HT1080 (cell line): Measurements from ENCODE around the gene HEXD. TPM values are rescaled to one million over a fixed set of nuclear protein-coding genes. Genes with fewer than 3 reads are reported as not detected.
"Not testable (repeated sequence)": the region's sequence is repeated elsewhere in the genome, so short reads cannot be mapped to it uniquely, and the experiment has no call there.

Experiments used
- DNase-seq: peaks from one replicate; pipeline ENCODE4 v3.0.0-alpha.2; 2015; ENCODE audit warnings: low read depth
- total RNA-seq: library from RNA; depleted of rRNA; stranded (reverse); fragments of >200 nt; shearing (Covaris generic); gene quantifications from 2 replicates; pipeline ENCODE4 v1.2.3, GENCODE V29; 2014

Gene HEXD
- total RNA-seq, 1 experiment from 2014 or later = 8.0 TPM

DNA sequence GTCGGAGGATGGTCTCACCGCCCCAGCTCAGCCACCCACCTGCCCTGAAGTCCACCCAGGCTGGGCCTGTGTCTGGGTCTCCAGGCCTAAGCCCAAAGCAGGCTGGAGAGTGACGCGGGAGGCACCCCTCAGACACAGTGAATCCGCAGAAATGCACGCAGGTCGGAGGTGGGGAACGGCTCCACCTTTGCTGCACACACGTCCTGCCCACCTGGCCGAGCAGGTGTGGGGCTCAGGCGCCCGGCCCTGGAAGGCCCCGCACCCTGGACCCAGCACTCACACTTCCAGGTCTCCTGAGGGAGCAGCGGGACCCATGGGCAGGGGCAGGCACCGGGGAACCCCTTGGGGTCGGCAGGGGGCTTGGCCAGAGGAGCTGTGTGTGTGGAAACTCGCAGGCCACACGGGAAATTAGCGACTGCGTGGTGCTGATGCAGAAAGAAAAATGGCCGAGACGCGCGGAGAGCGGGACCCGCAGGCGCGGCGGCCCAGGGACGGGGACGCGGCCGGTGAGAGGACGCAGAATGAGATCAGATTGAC, 21.8 kb downstream of the HEXD start:
- DNase-seq = no peak

DNA sequence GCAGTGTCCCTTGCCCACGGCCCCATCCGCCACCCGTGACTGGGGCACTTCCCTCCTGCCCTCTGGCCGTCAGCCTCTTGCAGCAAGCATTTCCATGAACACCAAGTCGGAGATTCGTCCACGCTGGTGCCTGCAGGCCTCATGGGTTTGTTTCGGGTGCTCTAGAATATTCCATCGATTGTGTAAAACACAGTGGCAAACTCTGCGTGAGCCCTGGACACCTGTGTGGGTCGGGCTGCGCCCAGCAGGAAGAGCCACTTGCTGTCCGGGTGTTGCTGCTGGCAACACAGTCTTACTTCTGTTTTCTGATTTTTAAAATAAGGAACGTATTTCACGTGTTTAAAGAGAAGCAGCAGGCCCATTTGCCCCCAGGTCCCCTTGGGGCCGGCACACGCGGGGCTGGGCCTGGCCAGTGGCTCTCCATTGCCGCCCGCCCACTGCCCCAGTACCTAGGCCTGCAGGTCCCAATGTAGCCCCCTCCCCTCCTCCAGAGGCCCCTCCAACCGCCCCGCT, 22.4 kb downstream of the HEXD start:
- DNase-seq = no peak

DNA sequence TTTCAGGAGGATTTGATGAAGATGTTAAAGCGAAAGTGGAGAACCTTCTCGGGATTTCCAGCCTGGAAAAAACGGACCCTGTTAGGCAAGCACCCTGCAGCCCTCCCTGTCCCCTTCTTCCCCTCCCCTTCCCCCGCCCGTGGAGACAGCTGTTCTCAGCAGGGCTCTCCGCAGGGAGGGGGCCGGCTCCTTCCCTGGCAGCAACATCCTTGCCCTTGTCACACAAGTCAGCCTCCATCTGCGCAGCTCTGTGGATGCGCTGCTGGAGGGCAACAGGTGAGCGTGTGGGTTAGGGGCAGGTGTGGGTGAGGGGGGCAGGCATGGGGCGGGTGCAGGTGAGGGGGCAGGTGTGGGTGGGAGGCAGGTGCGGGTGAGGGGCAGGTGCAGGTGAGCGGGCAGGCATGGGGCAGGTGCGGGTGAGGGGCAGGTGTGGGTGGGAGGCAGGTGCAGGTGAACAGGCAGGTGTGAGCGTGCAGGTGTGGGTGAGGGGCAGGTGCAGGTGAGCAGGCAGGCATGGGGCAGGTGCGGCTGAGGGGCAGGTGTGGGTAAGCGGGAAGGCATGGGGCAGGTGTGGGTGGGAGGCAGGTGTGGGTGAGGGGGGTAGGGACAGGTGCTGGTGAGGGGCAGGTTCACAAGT, 23.0 kb downstream of the HEXD start:
- no peak for DNase-seq

DNA sequence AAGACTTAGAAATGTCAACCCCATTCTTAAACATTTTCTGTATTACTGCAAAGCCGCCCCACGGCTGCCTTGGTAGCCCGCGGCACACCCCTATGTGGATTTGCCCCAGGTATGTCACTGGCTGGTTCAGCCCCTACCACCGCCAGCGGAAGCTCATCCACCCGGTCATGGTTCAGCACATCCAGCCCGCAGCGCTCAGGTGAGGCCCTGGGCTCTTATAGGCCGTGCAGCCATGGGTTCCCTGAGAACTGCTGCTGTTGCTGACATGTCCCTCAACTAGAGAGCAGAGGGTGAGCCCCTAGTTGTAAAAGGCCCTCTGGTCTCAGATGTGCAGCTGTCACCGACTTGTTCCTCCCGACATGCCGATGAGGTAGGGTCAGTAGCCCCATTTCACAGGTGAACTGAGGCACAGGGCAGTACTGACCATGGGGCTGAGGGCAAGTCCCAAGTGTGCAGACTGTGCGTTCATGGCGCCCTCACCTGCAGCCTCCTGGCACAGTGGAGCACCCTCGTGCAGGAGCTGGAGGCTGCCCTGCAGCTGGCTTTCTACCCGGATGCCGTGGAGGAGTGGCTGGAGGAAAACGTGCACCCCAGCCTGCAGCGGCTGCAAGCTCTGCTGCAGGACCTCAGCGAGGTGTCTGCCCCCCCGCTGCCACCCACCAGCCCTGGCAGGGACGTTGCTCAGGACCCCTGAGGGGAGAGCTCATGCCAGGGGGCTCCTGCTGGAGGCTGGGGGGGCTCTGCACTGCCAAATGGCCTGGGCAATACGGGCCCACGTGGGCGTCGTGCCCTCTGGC, 23.7 kb downstream of the HEXD start:
- DNase-seq = no peak

DNA sequence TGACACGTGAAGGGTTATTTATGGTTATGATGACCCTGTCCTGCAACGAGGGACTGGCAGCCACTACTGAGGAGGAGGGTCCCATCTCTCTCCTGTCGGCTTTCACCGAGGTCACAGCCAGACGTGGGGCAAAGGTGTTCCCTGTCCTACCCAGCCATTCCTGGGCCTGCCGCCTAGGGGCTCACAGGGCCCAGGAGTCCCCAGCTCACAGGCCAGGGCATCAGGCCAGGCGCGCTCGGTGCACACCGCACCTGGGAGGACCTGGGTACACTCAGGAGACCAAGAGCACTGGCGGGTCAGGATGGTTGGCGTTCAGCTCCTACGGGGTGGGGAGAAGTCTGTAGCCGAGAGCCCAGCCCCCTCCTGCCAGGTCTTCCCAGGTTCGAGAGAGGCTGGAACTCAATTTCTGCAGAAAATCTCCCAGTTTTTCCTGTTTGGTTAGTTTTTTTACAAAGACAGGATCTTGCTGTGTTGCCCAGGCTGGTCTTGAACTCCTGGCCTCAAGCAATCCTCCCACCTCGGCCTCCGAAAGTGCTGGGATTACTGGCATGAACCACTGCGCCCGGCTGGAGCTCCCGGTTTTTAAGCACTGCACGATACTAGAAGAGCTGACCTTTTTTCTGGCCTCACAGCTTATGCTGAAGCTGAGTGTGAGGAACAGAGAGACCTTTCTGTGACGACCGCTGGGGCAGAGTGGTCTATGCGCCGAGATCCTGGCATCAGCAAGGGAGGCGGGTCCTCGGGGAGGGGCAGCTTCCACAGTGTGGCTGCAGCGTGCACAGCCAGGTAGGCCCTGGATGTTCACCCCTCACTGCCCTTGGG, 24.7 kb downstream of the HEXD start:
- no peak for DNase-seq

DNA sequence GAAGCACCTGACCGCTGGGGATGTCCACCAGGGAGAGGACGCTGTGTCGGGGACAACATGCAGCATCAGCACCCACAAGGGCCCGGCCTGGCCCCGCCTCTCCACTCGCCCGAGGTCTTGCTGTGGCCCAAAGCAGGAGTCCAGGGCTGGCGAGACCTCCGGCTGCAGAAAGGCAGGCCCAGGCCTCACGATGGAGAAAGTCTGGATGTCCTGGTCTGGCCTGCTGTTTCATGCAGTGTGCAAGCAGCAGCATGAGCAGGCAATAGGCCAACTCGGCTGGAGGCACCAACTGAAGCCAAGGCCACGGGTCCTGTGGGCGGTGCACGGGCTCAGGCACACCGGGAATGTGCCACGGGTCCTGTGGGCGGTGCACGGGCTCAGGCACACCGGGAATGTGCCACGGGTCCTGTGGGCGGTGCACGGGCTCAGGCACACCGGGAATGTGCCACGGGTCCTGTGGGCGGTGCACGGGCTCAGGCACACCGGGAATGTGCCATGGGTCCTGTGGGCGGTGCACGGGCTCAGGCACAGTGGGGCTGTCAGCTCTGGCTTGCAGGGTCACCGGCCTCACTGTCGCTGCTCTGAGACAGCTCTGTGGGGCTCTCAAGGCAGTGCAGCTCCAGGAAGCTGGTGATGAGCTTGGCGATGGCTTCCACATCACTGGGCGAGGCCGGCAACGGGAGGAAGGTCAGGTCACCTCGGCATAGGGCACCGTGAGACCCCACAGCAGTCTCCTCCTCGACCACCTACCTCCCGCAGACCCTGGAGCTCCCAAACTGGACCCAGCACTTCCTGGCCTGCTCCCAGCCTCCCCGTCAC, 25.5 kb downstream of the HEXD start:
- no peak for DNase-seq

DNA sequence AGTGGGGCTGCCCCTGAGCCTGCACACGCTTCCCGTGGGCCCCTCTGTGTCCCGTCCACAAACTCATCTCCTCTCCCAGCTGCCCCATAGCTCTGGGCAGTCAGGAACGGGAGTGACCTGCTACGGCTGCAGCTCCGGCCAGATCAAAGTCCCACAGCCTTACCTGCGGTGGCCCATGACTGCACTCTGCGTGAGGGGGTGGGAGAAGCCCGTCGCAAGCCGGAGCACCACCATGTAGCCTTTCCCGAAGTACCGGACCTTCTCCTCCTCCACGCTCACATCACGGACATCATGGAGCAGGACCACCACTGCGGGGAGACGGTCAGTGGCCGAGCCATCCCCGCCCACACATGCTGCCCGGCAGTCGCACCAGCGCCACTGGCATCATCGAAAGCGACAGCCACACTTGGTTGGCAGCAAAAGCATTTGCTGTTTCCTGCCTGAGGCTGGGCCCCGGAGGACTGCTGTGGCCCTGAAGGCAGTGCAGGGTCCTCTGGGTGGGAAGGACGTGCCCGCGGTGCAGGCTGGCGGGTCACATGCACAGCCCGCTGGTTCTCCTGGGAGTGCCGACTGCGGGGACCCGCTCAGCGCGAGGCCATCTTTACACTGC, 26.2 kb downstream of the HEXD start:
- no peak for DNase-seq

DNA sequence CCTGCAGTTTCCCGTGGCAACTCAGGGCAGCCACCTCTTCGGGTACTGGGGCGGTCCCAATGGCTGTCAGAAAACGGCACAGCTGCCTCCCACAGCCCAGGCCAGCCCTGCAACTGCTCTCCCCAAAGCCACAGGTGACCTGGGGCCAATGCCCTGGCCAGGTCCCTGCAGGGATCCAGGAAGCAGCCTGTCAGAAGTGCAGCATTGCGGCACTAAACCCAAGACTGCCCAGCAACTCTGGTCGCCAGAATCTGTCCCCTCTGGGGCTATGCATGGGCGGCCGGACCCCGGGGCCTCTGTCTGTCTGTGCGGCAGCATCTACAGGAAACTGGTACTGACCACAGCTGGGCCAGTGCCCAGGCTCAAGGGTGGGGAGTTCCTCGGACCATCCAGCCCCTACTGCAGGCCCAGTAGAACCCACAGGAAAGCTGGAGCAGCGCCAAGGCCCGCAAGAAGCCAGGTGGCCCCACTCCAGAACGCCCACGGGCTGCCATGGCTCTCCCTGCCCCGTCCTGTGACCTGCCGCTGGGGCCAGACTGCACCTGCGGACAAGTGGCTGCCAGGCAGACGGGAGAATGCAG, 26.9 kb downstream of the HEXD start:
- no peak for DNase-seq

DNA sequence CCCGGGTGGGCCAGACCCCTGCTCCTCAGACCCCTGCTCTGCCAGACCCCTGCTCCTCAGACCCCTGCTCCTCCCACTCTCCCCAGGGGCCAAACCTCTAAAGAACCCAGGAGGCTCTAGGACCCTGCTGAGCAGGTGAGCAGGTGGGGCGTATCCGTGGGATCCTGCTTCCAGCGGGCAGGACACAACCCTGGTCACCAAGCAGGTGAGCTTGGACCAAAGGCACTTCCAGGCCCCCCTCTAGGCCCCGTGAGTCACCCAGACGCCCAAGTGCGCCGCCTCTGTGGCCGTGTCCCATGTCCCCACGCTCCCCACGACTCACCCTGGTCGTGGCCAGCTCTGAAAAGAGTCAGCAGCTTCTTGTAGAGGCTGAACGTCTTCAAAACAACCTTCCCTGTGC, 27.4 kb downstream of the HEXD start:
- DNase-seq = no peak

DNA sequence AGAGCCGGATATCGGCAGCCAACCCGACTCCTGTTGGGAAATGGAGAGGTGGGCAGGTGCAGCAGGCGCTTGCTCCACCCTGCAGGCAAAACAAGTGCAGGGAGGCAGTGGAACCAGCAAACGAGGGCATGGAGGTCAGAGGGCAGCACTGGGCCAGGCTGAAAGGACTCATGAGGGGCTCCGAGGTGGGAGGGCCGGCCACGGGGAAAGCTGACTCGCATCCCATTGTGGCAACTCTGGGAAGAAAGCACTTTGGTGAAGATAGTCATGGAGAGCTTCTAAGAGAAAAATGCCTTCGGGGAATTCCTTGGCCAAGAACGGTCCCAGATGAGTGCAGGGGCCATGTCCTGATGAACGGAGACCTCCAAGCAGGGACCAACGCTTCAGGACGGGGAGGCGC, 28.0 kb downstream of the HEXD start:
- no peak for DNase-seq

DNA sequence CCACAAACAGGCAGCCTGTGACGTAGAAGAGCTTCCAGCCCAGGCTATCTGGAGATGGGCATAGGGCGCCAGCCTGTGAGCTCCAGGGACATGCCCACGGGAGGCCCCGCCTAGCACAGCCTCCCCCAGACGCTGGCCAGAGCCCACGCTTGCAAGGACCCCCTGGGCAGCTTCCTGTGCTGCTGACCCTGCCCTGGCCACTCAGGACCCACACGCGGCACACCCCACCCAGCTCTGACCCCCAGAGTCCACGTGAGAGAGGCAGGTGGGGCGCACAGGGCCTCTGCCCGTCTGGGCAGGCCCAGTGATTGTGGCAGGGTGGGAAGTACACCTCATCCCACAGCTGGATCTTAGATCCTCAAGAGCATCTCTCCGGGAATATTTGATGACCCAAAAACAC, 28.5 kb downstream of the HEXD start:
- DNase-seq = no peak

DNA sequence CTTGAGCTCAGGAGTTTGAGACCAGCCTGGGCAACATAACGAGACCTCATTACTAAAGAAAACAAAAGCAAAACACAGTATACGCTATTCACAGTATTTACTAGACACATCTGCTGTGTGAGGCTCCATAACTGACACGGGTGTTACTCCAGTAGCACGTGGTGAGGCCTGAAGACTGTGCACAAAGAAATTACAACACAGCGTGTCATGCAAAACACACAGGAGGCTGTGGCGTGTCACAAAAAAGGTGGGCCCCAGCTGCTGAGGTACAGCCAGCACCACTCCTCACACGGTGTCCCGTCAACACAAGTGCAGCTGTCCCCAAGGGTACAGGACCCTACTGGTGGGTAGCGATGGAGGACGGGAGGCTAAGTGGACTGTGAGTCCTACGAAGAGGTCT, 29.7 kb downstream of the HEXD start:
- DNase-seq = no peak

DNA sequence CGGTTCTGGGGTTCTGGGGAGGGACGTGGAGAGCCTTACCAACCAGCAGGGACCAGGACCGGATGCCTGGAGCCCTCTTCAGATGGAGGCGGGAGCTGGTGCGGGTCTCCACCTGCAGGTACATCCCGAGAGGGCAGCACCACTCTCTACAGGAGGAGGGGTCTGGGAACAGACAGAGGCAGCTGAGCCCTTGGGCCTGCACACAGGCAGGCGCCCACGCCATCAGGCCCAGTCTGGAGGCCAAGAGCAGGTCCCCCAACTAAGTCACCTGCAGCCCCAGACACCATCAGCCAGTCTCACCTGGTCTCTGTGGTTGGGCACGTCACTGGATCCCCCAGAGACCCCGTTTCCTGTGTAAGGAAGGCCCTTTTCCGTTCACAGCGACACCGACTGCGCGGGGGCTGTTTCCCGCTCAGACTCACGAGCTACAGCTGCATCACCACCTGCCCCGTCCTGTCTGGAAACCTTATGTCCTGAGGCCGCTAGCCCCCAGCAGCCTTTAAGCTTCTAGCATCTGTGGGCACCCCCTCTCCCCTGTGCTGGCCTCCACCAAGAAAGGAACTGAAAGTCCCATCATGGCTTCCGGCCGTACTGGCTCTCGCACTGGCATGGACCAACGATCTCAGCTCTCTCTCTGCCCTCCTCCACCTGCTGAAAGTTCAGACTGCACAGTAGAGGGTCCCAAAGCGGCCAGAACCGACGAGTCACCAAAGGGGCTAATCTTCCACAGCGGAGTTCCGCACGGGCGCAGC, 31.2 kb downstream of the HEXD start:
- no peak for DNase-seq

DNA sequence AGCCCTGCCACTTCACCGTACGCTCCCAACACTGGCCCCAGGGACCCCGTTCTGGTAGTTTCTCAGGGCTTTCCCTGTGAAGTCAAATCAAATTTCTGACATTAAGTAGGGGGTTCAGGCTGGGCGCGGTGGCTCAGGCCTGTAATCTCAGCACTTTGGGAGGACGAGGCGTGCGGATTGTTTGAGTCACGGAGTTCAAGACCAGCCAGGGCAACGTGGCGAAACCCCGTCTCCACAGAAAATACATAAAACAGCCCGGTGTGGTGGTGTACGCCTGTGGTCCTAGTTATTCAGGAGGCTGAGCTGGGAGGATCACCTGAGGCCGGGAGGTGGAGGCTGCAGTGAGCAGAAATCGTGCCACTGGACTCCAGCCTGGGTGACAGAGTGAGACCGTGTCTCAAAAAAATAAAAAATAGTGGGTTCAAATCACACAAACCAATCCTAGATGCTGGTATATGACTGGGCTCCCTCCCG, 31.8 kb downstream of the HEXD start:
- no peak for DNase-seq

DNA sequence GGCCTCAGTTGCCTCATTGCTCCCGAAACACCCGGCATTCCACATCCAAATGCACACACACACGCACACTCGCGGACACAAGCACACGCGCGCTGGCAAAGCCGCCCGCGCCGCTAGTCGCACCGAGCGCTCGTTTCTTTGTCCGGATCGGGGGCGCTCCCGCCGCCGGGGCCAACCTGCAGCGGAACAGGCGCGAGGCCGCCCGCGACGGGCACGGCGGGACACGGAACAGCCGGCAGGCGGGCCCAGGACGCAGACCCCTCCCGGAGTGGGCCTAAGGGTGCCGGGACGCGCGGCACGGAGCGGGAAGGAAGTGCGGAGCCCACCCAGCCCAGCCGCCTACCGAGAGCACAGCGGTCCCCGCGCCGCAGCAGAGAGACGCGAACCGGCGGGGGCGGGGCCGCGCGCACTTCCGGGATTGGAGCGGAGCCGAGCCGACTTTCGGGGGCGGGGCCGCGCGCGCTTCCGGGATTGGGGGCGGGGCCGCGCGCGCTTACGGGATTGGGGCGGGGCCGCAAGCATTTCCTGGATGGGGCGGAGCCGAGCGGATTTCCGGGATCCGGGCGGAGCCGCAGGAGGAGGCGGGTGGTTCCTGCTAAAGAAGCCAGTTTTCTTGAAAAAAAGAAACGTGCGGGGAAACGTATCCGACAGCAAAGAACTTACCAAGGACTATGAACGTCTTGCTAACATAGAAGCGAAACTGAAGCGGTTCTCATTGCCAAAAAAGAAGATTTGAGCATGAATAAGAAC, 32.4 kb downstream of the HEXD start, which contains the start of gene CYBC1:
CYBC1 (minus strand) TSS at position 396 of the 750 bp plus-strand sequence. CDS start 1,498 bp downstream, outside the sequence.
- DNase-seq = peak; percentile 78

DNA sequence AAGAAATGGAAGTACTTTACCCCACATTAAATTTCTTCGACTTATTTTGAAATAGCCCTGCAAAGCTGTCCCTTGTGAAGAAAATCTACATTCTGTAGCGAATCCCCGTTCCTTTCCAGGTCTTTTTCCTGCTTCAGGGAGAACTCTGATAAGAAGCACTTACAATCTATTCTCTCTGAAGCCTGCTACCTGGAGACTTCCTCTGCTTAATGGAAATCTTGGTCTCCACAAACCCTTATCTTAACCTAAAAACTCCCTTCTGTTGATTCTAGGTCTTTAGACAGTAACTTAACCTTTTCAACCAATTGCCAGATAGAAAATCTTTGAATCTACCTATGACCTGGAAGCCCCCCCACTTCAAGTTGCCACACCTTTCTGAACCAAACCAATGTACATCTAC, 34.0 kb downstream of the HEXD start:
- DNase-seq = no peak

DNA sequence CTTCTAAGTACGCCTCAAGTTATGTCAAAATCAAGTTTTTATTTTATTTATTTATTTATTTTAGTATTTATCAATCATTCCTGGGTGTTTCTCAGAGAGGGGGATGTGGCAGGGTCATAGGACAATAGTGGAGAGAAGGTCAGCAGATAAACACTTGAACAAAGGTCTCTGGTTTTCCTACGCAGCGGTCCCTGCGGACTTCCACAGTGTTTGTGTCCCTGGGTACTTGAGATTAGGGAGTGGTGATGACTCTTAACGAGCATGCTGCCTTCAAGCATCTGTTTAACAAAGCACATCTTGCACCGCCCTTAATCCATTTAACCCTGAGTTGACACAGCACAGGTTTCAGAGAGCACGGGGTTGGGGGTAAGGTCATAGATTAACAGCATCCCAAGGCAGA, 35.0 kb downstream of the HEXD start:
- not testable (repeated sequence) for DNase-seq

DNA sequence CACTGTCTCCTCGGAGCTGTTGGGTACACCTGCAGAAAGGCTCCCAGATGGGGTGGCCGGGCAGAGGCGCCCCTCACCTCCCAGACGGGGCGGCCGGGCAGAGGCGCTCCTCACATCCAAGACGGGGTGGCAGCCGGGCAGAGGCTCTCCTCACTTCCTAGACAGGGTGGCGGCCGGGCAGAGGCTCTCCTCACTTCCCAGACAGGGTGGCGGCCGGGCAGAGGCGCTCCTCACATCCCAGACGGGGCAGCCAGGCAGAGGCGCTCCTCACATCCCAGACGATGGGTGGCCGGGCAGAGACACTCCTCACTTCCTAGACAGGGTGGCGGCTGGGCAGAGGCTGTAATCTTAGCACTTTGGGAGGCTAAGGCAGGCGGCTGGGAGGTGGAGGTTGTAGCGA, 35.6 kb downstream of the HEXD start:
- DNase-seq = not testable (repeated sequence)
